ENCODE data around the gene SUGP2. TPM values are rescaled to one million over a fixed set of nuclear protein-coding genes. Genes with fewer than 3 reads are reported as not detected.

SUGP2 gene
- polyA plus RNA-seq, 1 donor from 2014 or later: 204 TPM

GRCh38 chr19:18995804-18996241 lies 37.5 kb downstream of the SUGP2 start (continued):
- TF ChIP-seq POLR2AphosphoS5 (IDR thresholded peaks at IDR 0.05) (no peak), TAF1 (IDR thresholded peaks at IDR 0.05; ENCODE audit: low read depth) (no peak)

GRCh38 chr19:18993115-18993514 lies 40.2 kb downstream of the SUGP2 start:
- Histone ChIP-seq H3K27me3 (ENCODE audit: insufficient read depth, low read depth, low read length) (no peaks in the 10 kb centered on the region), H3F3A (ENCODE audit: insufficient read depth, low read length, poor library complexity, severe bottlenecking) (no peaks in the 10 kb centered on the region), H2AFZ (ENCODE audit: low read depth, low read length) (no peak overlapping the region), H3K9ac (ENCODE audit: low read length) (no peak overlapping the region), H3K79me2 (replicated peaks; ENCODE audit: insufficient read depth, low read length) (no peaks in the 10 kb centered on the region), H3K4me2 (ENCODE audit: low read length) (no peak overlapping the region), H4K20me1 (ENCODE audit: insufficient read depth) (no peaks in the 10 kb centered on the region), H3K9me2 (ENCODE audit: insufficient read depth, low read length) (no peaks in the 10 kb centered on the region), H3K9me3 (ENCODE audit: low read length) (no peaks in the 10 kb centered on the region), H3K4me3 (ENCODE audit: low read length) (no peak overlapping the region), H3K27ac (ENCODE audit: low read length) (no peak overlapping the region), H3K36me3 (ENCODE audit: insufficient read depth, low read length) (no peaks in the 10 kb centered on the region)
- TF ChIP-seq TAF1 (IDR thresholded peaks at IDR 0.05; ENCODE audit: low read depth) (no peak), MXI1 (conservative IDR thresholded peaks at IDR 0.05; ENCODE audit: poor library complexity, severe bottlenecking) (no peak), SMC3 (conservative IDR thresholded peaks at IDR 0.05; ENCODE audit: poor library complexity) (no peak), RAD21 (conservative IDR thresholded peaks at IDR 0.05) (no peak), POLR2AphosphoS5 (IDR thresholded peaks at IDR 0.05) (no peak), EP300 (conservative IDR thresholded peaks at IDR 0.05; ENCODE audit: poor library complexity, severe bottlenecking) (no peak), CTCF (IDR thresholded peaks at IDR 0.05; ENCODE audit: poor library complexity, severe bottlenecking) (no peak), EZH2 (IDR thresholded peaks at IDR 0.05; ENCODE audit: borderline replicate concordance, insufficient read depth, low read length, poor library complexity, severe bottlenecking) (no peak)
- TF ChIP-seq, protein P1, sequence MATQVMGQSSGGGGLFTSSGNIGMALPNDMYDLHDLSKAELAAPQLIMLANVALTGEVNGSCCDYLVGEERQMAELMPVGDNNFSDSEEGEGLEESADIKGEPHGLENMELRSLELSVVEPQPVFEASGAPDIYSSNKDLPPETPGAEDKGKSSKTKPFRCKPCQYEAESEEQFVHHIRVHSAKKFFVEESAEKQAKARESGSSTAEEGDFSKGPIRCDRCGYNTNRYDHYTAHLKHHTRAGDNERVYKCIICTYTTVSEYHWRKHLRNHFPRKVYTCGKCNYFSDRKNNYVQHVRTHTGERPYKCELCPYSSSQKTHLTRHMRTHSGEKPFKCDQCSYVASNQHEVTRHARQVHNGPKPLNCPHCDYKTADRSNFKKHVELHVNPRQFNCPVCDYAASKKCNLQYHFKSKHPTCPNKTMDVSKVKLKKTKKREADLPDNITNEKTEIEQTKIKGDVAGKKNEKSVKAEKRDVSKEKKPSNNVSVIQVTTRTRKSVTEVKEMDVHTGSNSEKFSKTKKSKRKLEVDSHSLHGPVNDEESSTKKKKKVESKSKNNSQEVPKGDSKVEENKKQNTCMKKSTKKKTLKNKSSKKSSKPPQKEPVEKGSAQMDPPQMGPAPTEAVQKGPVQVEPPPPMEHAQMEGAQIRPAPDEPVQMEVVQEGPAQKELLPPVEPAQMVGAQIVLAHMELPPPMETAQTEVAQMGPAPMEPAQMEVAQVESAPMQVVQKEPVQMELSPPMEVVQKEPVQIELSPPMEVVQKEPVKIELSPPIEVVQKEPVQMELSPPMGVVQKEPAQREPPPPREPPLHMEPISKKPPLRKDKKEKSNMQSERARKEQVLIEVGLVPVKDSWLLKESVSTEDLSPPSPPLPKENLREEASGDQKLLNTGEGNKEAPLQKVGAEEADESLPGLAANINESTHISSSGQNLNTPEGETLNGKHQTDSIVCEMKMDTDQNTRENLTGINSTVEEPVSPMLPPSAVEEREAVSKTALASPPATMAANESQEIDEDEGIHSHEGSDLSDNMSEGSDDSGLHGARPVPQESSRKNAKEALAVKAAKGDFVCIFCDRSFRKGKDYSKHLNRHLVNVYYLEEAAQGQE (IDR thresholded peaks at IDR 0.05; ENCODE audit: borderline replicate concordance): no peak

GRCh38 chr19:18992696-18993095 lies 40.6 kb downstream of the SUGP2 start:
- no peak overlapping the region for H3K4me2 ChIP-seq (ENCODE audit: low read length)
- H3K4me3 ChIP-seq (ENCODE audit: low read length): no peak overlapping the region
- no peaks in the 10 kb centered on the region for H4K20me1 ChIP-seq (ENCODE audit: insufficient read depth)
- H3K27me3 ChIP-seq (ENCODE audit: insufficient read depth, low read depth, low read length): no peaks in the 10 kb centered on the region
- no peaks in the 10 kb centered on the region for H3K36me3 ChIP-seq (ENCODE audit: insufficient read depth, low read length)
- no peaks in the 10 kb centered on the region for H3K9me2 ChIP-seq (ENCODE audit: insufficient read depth, low read length)
- no peak overlapping the region for H3K27ac ChIP-seq (ENCODE audit: low read length)
- no peak overlapping the region for H3K9ac ChIP-seq (ENCODE audit: low read length)
- no peaks in the 10 kb centered on the region for H3F3A ChIP-seq (ENCODE audit: insufficient read depth, low read length, poor library complexity, severe bottlenecking)
- H3K79me2 ChIP-seq (replicated peaks; ENCODE audit: insufficient read depth, low read length): no peaks in the 10 kb centered on the region
- H3K9me3 ChIP-seq (ENCODE audit: low read length): no peaks in the 10 kb centered on the region
- no peak overlapping the region for H2AFZ ChIP-seq (ENCODE audit: low read depth, low read length)
- no peak for TF ChIP-seq CTCF (IDR thresholded peaks at IDR 0.05; ENCODE audit: poor library complexity, severe bottlenecking)
- TF ChIP-seq POLR2AphosphoS5 (IDR thresholded peaks at IDR 0.05): no peak
- no peak for TF ChIP-seq RAD21 (conservative IDR thresholded peaks at IDR 0.05)
- no peak for TF ChIP-seq TAF1 (IDR thresholded peaks at IDR 0.05; ENCODE audit: low read depth)
- TF ChIP-seq EZH2 (IDR thresholded peaks at IDR 0.05; ENCODE audit: borderline replicate concordance, insufficient read depth, low read length, poor library complexity, severe bottlenecking): no peak
- no peak for TF ChIP-seq SMC3 (conservative IDR thresholded peaks at IDR 0.05; ENCODE audit: poor library complexity)
- TF ChIP-seq, protein P1 (IDR thresholded peaks at IDR 0.05; ENCODE audit: borderline replicate concordance): no peak
- no peak for TF ChIP-seq EP300 (conservative IDR thresholded peaks at IDR 0.05; ENCODE audit: poor library complexity, severe bottlenecking)
- no peak for TF ChIP-seq MXI1 (conservative IDR thresholded peaks at IDR 0.05; ENCODE audit: poor library complexity, severe bottlenecking)

Measured in neural cell (in vitro differentiated cells).